CD4-positive, alpha-beta T cell treated with Interleukin-6 for 4 hours (primary cell): ENCODE results near the gene UBASH3A.

Source experiments
- DNase-seq: peaks from one replicate; pipeline ENCODE4 v3.0.0-alpha.2; 2020; ENCODE audit warnings: mixed read lengths

The UBASH3A gene

DNA sequence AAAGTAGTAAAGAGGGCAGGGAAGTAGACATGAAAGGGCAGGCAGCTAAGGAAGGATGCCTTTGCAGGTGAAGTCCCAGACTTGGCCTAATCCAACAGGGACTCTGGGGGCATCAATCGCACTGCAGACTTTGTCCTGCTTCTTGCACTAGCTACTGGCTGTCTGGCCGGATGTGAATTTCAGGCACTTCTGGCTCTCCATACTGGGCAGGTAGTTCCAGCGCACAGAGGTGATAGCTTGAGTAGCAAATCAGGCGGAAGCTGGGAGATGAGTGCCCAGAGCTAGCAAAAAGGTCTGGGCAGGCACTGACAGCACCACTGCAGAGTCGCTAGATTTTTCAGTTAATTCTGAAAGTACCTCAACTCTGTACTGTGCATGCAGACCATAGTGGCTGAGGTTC, 91.3 kb downstream of the UBASH3A start:
- no peak for DNase-seq

DNA sequence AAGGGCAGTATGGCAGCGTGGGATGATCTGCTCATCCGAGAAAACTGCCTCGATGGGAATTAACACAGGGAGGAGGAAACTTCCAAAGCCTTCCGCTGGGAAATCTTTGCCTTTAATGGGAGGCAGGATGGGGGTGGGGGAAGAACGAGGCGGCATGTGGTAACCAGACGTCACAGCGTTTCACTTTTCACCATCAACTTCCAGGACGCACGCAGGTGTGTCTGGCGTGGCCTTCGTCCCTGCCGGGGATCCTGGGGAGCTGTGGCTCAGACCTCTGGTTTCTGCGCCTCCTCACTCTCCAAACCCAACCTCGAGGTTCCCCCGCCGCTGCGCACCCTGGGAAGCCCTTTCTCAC, 92.0 kb downstream of the UBASH3A start:
- DNase-seq = no peak

DNA sequence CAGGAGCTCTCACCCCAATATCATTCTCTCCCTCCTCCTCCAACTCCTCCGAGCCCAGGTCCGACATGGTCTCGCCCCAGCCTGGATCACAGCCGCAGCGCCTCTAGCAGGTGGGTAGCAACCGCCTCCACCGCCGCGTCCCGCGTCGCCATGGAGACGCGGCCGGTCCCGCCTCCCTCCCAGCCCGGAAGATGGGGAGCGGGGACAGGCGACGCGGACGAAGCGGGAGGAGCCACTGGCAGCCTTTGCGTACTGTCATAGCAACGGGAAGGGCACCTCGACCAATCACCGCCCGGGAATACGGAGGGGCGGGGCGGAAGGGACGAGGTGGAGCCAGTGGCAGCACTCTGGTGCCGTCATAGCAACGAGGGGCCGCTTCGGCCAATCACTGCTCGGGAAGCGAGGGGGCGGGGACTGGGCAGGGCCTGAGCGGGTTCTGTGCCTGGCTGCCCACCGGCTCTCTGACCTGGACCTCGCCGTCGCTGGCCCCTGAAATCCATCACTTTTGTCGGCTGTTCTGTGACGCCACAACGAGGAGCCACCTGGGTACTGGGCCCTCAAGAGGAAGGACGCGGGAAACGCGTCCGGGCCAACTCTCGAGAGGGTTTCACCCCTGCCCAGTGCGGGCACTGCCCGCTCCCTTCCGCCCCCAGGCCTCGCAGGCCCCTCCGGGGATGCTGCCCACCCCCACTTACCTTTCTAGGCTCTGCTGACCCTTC, 92.6 kb downstream of the UBASH3A start, which contains the start of gene RSPH1:
TSS of gene RSPH1 (minus strand) at position 105 of the 719 bp plus-strand sequence. CDS start at position 67, 38 bp downstream.
- peak; percentile 100 for DNase-seq

DNA sequence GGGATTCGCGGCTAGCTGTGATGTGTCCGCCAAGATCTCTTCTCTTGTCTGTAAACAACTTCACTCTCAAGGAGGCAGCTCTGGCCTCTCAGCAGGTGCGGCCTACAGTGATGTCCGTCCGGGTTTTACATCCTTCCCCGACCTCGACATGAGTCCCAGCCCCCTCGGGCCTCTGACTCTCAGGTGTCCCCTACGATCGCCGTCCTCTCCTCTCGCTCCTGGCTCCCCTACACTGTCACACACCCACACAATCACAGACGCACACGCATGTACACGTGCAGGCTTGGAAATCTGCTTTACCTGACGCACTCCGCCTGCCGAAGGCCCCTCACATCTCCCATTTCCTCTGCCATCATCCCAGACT, 93.1 kb downstream of the UBASH3A start:
- no peak for DNase-seq
